ENCODE measurements around the gene RGS2.

RGS2 gene

GRCh38 chr1:192797143-192797542 lies 11.7 kb upstream of the RGS2 start:
- no peak for DNase-seq

GRCh38 chr1:192797891-192798290 lies 10.9 kb upstream of the RGS2 start:
- DNase-seq: no peak

GRCh38 chr1:192801451-192801850 lies 7.4 kb upstream of the RGS2 start:
- no peak for DNase-seq

GRCh38 chr1:192802406-192802805 lies 6.4 kb upstream of the RGS2 start:
- DNase-seq: no peak

DNA sequence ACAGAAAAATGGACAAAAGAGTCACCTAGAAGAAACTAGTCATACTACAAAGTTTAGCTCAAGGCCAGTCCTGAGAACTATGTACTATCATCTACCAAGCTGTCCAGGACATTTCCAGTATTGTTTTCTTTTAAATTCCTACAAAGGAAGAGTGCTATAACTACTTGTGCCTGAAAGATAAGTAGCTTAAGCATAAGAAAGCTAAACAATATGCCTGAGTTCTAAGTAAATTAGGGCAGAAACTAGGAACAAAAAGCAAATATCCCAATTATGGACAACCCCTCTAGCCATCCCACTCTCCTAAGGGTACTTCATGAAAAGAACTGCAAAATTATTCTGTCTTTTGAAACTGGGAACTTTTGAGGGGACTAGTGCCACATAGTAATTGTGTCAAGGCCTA lies 5.3 kb upstream of the RGS2 start:
- DNase-seq: no peak

DNA sequence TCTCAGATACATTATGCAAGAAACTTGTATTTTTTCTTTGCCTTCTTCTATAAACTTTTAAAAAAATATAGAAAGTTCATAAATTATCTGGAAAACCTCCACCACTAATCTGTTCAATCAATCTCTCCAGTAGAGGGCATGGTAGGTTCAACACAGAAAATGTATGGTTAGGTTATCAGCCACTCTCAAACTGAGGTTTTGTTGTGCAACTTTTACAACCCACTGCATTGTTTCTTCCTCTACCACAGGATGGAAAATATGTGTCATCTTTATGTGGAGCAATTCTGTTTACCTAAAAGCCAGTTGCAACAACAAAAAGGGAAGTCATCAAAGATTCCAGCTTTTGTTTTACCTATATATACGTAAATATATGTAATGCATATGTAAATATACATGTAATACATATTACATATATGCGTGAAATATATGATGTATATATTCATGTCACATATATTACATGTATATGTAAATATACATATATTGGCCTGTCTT lies 3.0 kb upstream of the RGS2 start:
- peak; percentile 92 for DNase-seq

- peak; percentile 53 for DNase-seq
These were observed 1.4 kb upstream of the RGS2 start for GRCh38 chr1:192807211-192808162.

DNA sequence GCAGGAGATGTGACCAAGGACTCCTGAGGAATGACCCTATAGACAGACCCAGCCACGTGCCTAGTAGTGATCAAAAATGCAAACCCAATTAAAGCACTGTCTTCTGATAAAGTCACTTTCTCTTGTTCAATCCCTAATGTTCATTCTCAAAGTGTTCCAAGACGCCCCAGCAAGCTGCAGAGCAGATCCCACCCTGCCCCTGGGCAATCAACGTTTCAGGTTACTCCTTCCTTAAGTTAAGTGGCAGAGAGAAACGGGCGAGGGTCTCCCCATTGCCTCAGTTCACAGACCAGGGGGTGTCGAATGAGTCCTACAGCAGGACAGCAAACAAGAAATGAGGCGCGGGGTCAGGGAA lies 699 bp upstream of the RGS2 start:
- no peak for DNase-seq

DNA sequence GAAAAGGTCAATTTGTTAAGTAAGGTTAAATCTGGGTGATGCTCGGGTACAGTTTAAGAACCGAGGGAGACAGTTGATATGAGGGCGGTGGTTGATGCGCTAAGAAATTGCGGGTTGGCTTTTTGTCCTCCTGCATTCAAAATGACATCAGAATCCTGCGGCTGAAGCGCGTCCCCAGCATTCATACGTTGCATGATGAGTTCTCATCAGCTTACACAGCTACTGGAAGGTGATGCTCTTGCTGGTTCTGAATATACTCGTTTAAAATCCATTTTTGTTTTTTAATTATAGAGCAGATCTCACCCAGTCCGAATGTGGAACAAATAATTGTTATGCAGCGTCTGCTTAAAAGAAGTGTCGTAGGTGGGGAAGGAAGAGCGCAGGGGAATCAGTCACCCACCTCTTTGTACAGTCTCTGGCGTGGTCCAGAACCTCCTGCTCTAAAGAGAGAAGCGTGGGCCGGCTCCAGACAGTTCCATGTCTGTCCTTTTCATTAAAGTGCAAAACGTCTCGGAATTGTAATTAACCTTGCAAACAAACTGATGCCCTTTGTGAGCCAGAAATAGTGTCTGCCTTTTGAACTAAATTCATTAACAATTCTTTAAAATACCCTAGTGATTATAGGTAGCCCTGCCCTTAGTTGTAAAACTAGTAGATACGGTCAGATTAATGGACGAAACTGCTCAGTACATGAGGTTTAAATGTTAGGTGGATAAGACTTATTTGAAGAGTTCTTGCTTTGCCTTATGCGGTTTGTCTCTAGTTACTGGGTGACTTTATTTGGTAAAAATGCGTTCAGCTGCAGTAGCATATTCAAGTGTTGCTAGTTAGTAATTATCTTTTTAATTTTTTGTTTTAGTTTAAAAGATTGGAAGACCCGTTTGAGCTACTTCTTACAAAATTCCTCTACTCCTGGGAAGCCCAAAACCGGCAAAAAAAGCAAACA lies 741 bp downstream of the RGS2 start:
- peak; percentile 66 for DNase-seq

GRCh38 chr1:192810253-192810880 lies 1.5 kb downstream of the RGS2 start:
- DNase-seq: no peak

- no peak for DNase-seq
These were observed 2.2 kb downstream of the RGS2 start for GRCh38 chr1:192811006-192811405.

- no peak for DNase-seq
These were observed 2.9 kb downstream of the RGS2 start for GRCh38 chr1:192811594-192812239.

DNA sequence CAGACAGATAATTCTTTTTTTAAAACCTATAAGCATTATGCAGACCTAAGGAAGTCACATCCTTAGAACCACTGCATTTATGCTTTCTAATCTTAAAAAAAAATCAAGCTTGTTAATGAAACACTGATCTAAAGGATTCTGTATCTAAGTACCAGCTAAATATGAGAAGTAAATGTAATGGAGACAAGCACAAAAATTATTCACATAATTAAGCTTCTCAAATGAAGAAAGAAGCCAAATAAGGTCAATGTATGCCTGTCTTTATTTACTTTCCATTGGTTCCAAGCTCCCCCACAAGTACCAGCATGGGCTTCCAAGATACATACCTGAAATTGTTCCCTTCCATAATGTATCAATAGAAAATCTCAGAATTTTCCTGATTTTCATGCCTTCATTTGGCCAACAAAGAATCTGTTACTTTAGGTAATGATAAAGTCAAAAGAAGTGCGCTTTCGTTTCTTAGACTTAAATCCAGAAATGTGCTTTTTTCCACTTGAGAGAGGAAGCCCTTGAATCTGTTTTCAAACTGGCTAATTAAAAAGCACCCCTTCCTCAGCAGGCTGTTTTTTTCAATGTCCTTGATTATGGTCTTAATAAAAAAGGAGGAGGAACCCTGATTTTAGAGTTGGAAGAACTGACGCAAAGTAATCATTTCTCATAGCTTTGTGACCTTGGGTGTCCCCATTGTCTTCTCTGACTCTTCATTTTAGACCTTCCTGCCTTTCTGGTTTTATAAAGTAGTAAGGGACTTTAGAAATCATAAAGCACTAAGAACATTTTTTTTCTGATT lies 3.8 kb downstream of the RGS2 start:
- DNase-seq: no peak

DNA sequence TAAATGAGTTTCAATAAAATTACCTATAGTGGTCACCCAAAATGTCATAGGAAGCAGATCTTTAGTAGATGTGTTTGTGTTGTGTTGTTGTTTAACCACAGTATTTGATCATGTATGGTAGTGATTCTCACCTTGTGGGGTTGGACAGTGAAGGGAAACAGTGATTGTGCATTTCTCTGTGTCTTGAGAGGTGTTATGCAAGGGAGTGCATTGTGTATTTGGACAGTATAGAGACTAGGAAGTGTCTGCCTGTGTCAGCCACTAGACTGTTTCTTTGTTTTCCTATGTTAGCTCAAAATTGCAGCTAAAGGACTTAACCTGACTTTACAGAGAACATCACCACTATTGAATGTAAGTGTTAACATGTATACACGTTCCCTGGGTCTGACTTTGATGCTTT lies 6.0 kb downstream of the RGS2 start:
- no peak for DNase-seq

GRCh38 chr1:192817246-192817645 lies 8.4 kb downstream of the RGS2 start:
- DNase-seq: no peak

- DNase-seq: no peak
These were observed 12.5 kb downstream of the RGS2 start for GRCh38 chr1:192821296-192821695.

DNA sequence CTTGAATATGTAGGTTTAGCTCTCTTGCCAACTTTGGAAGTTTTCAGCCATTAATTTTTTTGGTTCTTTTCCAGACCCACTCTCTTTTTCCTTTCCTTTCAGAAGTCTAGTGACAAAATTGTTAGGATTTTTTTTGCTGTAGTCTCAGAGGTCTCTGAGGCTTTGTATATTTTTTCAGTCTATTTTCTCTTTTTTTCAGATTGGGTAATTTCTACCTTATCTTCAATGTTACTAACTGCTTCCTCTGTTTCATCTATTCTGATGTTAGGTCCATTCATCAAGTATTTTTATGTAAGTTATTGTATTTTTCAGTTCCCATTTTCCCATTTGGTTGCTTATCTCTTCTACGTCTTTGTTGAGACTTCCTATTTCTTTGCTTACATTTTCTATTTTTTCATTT lies 15.7 kb downstream of the RGS2 start:
- DNase-seq: no peak

- no peak for DNase-seq
These were observed 18.1 kb downstream of the RGS2 start for GRCh38 chr1:192826791-192827546.

DNA sequence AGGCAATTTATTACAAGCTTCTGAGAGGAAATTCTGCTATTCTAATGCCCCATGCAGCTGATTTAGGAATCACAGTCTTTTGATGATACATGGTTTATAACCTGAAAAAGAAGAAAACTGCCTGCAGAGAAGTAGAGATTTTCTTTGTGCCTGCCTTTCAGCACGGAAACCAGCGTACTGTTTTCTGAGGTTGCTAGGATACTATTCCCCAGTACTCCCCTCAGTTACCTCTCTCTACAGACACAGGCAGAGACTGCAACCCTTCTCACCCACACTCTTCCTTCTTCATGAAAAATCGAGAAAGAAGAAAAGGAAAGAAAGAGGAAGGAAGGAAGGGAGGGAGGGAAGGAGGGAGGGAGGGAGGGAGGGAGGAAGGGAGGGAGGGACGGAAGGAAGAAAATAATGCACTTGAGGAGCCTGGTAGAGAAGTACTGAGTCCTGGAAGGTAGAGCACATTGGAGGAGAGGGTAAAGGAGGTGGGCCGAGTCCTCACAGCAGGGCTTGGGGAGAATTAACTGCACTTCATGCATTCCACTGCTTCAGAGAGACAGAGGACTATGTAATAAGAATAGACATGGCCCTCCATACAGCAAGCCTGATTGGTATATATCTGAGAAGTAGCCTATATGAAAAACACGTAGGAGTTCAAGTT lies 21.9 kb downstream of the RGS2 start:
- no peak for DNase-seq

GRCh38 chr1:192831706-192832355 lies 23.0 kb downstream of the RGS2 start:
- no peak for DNase-seq
